Calu3 (cell line): ENCODE measurements around the gene COL19A1. TPM values are rescaled to one million over a fixed set of nuclear protein-coding genes. Genes with fewer than 3 reads are reported as not detected.
"Not testable (repeated sequence)": the region's sequence is repeated elsewhere in the genome, so short reads cannot be mapped to it uniquely, and the experiment has no call there.

Experiments used
- BruUV-seq: library from RNA; stranded (reverse); fragments of 400-500 nt; replicated peaks from 2 replicates; lab custom pipeline; 2021; lab: Mats Ljungman, UMichigan
- CTCF ChIA-PET: fragments of 300-600 bp; sonication (Branson Sonifier 250); formaldehyde crosslinking; loops from one replicate; lab custom pipeline; 2022; ENCODE audit warnings: antibody characterized with exemption; lab: Charles Lee
- DNase-seq: peaks from one replicate; pipeline ENCODE4 v3.0.0; 2022
- H3K27ac Mint-ChIP-seq: one replicate; pipeline ENCODE4 v1.8.0; 2022; ENCODE audit warnings: mixed read lengths; ENCODE audit not compliant: unreplicated experiment
- H3K27me3 Mint-ChIP-seq: one replicate; pipeline ENCODE4 v1.8.0; 2022; ENCODE audit warnings: mixed read lengths; ENCODE audit not compliant: unreplicated experiment
- H3K36me3 Mint-ChIP-seq: one replicate; pipeline ENCODE4 v1.8.0; 2022; ENCODE audit warnings: mild to moderate bottlenecking, moderate library complexity, mixed read lengths; ENCODE audit not compliant: insufficient read depth, unreplicated experiment
- H3K4me1 Mint-ChIP-seq: one replicate; pipeline ENCODE4 v1.8.0; 2022; ENCODE audit warnings: mild to moderate bottlenecking, low read depth, mixed read lengths; ENCODE audit not compliant: unreplicated experiment
- H3K4me3 Mint-ChIP-seq: one replicate; pipeline ENCODE4 v1.8.0; 2022; ENCODE audit warnings: mild to moderate bottlenecking, low read depth, moderate library complexity, mixed read lengths; ENCODE audit not compliant: unreplicated experiment
- H3K9me3 Mint-ChIP-seq: one replicate; pipeline ENCODE4 v1.8.0; 2022; ENCODE audit warnings: low read depth, mixed read lengths; ENCODE audit not compliant: unreplicated experiment
- intact Hi-C: fragments of 100-400 bp; cut with micrococcal nuclease; formaldehyde crosslinking; loops from one replicate; pipeline ENCODE4 v1.10.0; 2022; ENCODE audit not compliant: unreplicated experiment
- total RNA-seq: library from RNA; stranded (reverse); gene quantifications from 2 replicates; pipeline ENCODE4 v1.2.3, GENCODE V29; 2022
- TF ChIP-seq, protein P1 (sequence below): fragments of 200-600 bp; IDR thresholded peaks from one replicate; pipeline ENCODE4 v1.8.0; 2022; ENCODE audit warnings: antibody characterized with exemption; ENCODE audit not compliant: unreplicated experiment

The COL19A1 gene
- total RNA-seq, 1 experiment from 2014 or later: not detected

DNA sequence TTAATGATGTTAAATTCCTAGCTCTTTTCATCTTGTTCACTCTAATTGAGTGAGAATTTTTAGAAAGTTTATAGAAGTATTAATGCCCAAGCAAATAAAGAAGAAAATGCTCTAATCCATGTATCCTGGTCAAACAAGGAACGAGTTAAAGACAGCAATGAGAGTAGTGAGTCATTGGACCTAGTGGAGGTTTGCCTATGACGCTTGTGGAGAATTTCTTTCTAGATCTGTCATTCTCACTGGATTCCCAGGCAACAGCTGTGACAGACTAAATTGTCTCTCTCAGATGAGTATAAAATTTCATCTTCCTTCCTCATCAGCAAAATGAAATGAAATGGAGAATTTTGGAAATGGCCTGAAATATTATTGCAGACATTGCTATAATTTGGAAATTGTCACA lies 127.9 kb downstream of the COL19A1 start:
- no peak for DNase-seq
- no peaks in the 10 kb centered on the region for H3K27me3 Mint-ChIP-seq
- intact Hi-C loops: no loop called here
- no peaks in the 10 kb centered on the region for H3K36me3 Mint-ChIP-seq
- peaks cover 3% of the 10 kb centered on the region for H3K9me3 Mint-ChIP-seq
- H3K27ac Mint-ChIP-seq: no peak overlapping the region
- CTCF ChIA-PET: no interaction called here
- H3K4me3 Mint-ChIP-seq: no peak overlapping the region
- no TSS peak for BruUV-seq
- TF ChIP-seq, protein P1, sequence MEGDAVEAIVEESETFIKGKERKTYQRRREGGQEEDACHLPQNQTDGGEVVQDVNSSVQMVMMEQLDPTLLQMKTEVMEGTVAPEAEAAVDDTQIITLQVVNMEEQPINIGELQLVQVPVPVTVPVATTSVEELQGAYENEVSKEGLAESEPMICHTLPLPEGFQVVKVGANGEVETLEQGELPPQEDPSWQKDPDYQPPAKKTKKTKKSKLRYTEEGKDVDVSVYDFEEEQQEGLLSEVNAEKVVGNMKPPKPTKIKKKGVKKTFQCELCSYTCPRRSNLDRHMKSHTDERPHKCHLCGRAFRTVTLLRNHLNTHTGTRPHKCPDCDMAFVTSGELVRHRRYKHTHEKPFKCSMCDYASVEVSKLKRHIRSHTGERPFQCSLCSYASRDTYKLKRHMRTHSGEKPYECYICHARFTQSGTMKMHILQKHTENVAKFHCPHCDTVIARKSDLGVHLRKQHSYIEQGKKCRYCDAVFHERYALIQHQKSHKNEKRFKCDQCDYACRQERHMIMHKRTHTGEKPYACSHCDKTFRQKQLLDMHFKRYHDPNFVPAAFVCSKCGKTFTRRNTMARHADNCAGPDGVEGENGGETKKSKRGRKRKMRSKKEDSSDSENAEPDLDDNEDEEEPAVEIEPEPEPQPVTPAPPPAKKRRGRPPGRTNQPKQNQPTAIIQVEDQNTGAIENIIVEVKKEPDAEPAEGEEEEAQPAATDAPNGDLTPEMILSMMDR: no peak
- no peaks in the 10 kb centered on the region for H3K4me1 Mint-ChIP-seq

DNA sequence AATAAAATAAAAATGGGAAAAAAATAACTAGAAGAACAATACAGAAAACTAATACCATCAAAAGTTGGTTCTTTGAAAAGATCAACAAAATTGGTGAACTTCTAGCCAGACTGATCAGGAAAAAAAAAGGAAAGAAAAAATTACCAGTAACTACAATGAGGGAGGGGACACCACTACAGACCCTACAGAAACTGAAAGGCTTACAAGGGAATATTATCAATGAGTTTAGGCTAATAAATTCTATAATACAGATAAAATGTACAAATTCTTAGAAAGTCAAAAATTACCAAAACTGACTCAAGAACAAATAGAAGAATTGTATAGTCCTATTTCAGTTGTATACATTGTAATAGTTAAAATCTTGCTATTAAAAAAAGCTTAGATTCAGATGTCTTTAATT lies 141.8 kb downstream of the COL19A1 start:
- peaks cover 3% of the 10 kb centered on the region for H3K9me3 Mint-ChIP-seq
- H3K27ac Mint-ChIP-seq: no peak overlapping the region
- intact Hi-C loops: no loop called here
- CTCF ChIA-PET: no interaction called here
- H3K4me1 Mint-ChIP-seq: no peaks in the 10 kb centered on the region
- no peak for DNase-seq
- no peaks in the 10 kb centered on the region for H3K36me3 Mint-ChIP-seq
- peaks cover 11% of the 10 kb centered on the region for H3K27me3 Mint-ChIP-seq
- no peak overlapping the region for H3K4me3 Mint-ChIP-seq
- TF ChIP-seq, protein P1: no peak
- BruUV-seq: no TSS peak

DNA sequence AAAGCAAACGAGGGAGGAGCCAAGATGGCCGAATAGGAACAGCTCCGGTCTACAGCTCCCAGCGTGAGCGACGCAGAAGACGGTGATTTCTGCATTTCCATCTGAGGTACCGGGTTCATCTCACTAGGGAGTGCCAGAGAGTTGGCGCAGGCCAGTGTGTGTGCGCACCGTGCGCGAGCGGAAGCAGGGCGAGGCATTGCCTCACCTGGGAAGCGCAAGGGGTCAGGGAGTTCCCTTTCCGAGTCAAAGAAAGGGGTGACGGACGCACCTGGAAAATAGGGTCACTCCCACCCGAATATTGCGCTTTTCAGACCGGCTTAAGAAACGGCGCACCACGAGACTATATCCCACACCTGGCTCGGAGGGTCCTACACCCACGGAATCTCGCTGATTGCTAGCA lies 144.0 kb downstream of the COL19A1 start:
- intact Hi-C loops, H3K9me3 Mint-ChIP-seq, H3K27me3 Mint-ChIP-seq, H3K4me1 Mint-ChIP-seq, DNase-seq, CTCF ChIA-PET, H3K4me3 Mint-ChIP-seq, H3K36me3 Mint-ChIP-seq, H3K27ac Mint-ChIP-seq, BruUV-seq: not testable (repeated sequence)

DNA sequence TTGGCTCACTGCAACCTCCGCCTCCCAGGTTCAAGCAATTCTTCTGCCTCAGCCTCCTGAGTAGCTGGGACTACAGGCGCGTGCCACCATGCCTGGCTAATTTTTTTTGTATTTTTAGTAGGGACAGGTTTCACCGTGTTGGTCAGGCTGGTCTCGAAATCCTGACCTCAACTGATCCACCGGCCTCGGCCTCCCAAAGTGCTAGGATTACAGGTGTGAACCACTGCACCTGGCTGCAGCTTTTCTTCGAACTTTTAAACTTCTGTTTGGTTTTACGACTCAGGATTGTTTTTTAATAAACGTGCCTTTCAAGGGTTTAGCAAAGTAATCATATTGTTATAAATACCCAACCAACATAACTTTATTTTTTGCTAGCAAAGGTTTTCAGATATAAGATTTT lies 156.8 kb downstream of the COL19A1 start:
- H3K4me3 Mint-ChIP-seq, H3K36me3 Mint-ChIP-seq, BruUV-seq, H3K27ac Mint-ChIP-seq, intact Hi-C loops, H3K27me3 Mint-ChIP-seq, DNase-seq, H3K4me1 Mint-ChIP-seq, CTCF ChIA-PET, H3K9me3 Mint-ChIP-seq: not testable (repeated sequence)

DNA sequence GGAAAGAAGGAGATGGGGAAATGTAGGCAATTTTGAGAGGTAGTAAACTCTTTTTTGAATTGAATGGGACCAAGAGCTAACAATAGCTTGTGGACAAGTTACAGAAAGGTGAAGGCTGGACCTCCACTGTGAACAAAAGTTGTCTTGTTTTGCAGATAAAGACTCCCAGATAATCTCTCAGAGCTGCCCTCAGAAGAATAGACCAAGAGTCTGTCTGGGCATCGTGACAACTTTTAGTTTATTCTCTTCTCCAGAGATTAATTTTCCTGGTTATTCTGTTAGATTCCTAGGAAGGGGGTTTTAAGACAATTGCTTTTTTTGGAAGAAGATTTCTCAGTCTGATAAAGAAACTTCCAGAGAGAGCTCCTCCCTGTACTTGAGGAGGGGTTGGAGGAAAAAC lies 161.9 kb downstream of the COL19A1 start:
- Mint-ChIP-seq H3K27ac (no peak overlapping the region), H3K4me1 (no peaks in the 10 kb centered on the region), H3K4me3 (no peak overlapping the region), H3K27me3 (peaks cover 15% of the 10 kb centered on the region), H3K9me3 (no peaks in the 10 kb centered on the region), H3K36me3 (no peaks in the 10 kb centered on the region)
- TF ChIP-seq, protein P1: no peak
- BruUV-seq: no TSS peak
- intact Hi-C loops: no loop called here
- CTCF ChIA-PET: interaction anchor here (0.9 kb wide), 1 partner anchor 11 kb away, joined by 3 read pairs; no protein-coding TSS in a partner anchor
- no peak for DNase-seq
